Hematopoietic multipotent progenitor cell treated with erythropoietin and hydrocortisone succinate and interleukin-3 and kit ligand, for 17 days (in vitro differentiated cells): Measurements from ENCODE around the gene FGD4.

Source experiments
- DNase-seq: peaks from one replicate; pipeline ENCODE4 v3.0.0-alpha.2; 2015; ENCODE audit warnings: low spot score

FGD4 gene

GRCh38 chr12:32611986-32612385, 212.6 kb downstream of the FGD4 start:
- no peak for DNase-seq

GRCh38 chr12:32612658-32613614, 213.6 kb downstream of the FGD4 start:
- DNase-seq, result no peak

GRCh38 chr12:32615441-32615840, 216.1 kb downstream of the FGD4 start:
- DNase-seq, result no peak

GRCh38 chr12:32617534-32617933, 218.2 kb downstream of the FGD4 start:
- no peak for DNase-seq

- DNase-seq, result no peak
Observed at GRCh38 chr12:32618115-32618514, 218.8 kb downstream of the FGD4 start.

DNA sequence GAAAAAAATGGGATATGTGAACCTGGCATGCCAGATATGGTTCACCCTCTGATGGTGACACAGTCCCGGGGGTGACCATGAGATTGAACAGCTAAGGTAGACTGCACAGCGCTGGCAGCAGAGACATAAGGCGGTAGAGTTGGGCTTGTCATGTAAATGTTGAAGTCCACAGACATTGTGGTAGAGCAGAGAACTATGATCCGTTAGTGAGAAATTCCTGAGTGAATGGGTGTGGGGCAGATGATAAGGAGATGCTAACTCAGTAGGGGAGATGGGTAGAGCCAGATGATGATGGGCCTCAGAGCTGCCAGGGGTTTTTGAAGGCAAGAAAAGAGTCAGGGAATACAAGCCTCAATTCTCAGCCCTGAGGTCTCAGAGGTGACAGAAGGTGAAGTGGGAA, 228.6 kb downstream of the FGD4 start:
- DNase-seq, result no peak

DNA sequence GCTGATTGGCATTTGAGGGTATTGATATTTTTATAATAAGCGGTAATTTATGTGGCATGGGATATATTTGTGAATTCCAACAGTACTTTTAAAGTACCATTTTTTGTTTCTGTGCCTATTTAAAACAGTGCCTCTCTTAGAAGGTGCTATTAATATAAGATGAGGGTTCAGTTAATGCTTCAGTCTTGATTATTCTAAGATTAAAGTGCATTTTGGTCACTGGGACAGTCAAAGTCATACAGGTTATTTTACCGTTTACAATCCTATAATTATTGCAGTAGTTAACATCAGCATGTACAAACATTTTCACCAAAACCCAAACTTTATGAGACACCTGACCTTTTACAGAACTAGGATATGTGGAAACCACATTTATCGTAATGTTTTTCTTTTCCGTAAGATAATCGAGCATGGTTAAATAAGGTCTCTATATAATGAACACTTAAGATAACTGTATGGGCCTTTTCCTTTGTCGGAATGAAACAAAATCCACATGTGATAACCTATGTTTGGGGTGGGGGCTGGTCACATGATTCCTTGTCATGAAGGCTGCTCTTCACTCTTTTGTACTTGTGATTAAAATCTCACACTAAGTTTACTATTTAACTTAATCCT, 242.0 kb downstream of the FGD4 start:
- no peak for DNase-seq

DNA sequence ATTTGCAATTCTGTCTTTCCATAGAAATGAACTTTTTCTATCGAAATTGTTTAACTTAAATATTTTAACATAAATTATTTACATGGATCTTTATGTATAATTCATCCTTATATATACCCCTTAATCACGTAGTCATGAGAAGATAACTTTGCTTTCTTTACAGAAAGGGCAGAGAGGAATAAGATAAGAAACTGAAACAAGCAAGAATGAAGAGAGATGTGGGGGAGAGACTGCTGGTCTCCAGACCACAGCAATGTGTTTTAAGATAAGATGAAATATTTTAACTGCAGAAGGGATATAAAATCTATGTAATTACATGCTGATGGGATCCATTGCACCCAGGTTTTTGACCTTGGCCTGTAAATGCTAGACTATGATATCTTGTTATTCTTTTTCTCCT, 245.1 kb downstream of the FGD4 start:
- no peak for DNase-seq

- DNase-seq, result no peak
Observed at GRCh38 chr12:32647275-32647674, 247.9 kb downstream of the FGD4 start.

DNA sequence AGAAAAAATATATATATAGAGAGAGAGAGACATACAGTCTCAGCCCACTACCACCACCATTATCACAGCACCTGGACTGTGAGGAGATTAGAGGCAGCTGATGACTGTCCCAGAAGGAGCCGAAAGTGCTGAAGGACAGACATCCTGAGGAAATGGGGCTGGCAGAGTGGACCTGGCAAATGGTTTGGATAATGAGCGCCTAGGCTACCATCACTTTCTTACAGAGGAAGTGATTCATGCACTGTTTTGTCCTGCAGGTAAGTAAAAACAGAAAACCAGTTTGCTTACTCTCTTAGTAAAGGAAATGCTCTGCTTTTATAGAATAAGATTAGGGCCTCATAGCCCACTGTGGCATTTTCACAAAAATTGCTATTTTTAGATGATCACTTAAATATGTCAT, 251.2 kb downstream of the FGD4 start:
- DNase-seq, result no peak

GRCh38 chr12:32651151-32651955, 252.0 kb downstream of the FGD4 start:
- DNase-seq, result no peak

DNA sequence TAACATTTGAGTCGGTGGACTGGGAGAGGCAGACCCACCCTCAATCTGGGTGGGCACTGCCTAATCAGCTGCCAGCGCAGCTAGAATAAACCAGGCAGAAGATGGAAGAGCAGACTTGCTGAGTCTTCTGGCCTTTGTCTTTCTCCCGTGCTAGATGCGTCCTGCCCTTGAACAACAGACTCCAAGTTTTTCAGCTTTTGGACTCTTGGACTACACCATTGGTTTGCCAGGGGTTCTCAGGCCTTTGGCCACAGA, 252.5 kb downstream of the FGD4 start:
- no peak for DNase-seq

- no peak for DNase-seq
Observed at GRCh38 chr12:32659908-32660440, 260.6 kb downstream of the FGD4 start.

- no peak for DNase-seq
Observed at GRCh38 chr12:32661706-32662105, 262.3 kb downstream of the FGD4 start.

GRCh38 chr12:32662665-32663064, 263.3 kb downstream of the FGD4 start:
- DNase-seq, result no peak

GRCh38 chr12:32666018-32666417, 266.7 kb downstream of the FGD4 start:
- no peak for DNase-seq

DNA sequence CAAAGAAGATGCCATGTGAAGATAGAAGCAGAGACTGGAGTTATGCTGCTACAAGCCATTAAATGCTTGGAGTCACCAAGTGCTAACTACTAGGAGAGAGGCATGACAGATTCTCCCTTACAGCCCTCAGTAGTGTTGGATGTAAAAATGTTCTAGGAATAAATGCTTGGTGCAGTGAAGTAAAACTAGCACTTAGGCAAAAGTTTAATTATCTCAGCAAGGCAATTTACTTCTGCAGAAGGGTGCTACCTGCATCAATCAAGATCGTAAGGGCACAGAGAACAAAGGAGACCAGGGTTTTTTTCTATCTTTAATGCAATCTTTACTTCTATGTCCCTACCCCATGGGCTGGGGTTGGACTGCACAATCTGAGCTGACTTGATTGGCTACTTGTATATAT, 270.2 kb downstream of the FGD4 start:
- no peak for DNase-seq

- no peak for DNase-seq
Observed at GRCh38 chr12:32671930-32672780, 272.8 kb downstream of the FGD4 start.

- DNase-seq, result peak; percentile 90
Observed at GRCh38 chr12:32679091-32679919, 279.9 kb downstream of the FGD4 start, which contains the start of gene DNM1L. TSS of gene DNM1L (plus strand) at chr12:32679301. CDS start at chr12:32679364, 63 bp downstream.

DNA sequence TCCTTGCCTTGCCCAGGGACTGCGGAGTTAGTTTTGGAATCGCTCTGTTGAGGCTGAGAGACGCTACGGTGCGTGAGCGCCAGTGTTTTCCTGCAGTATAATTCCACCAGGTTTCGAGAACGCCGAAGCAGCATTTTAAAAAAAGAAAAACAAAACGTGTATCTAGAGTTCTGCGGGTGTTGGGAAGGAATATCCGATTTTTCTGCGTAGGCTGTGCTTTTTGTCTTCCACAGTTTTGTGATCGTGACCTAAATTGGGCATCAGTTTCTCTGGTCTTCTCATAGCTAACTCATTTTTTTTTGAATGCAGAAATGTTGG, 280.5 kb downstream of the FGD4 start:
- DNase-seq, result no peak

- DNase-seq, result no peak
Observed at GRCh38 chr12:32680787-32681186, 281.4 kb downstream of the FGD4 start.
